OCI-LY7 (cell line): Measurements from ENCODE around the gene CACNA1D. TPM values are rescaled to one million over a fixed set of nuclear protein-coding genes. Genes with fewer than 3 reads are reported as not detected.

Experiments
- BruUV-seq: library from RNA; stranded (reverse); fragments of 400-500 nt; replicated peaks from 2 replicates; lab custom pipeline; 2021; lab: Mats Ljungman, UMichigan
- CTCF ChIA-PET: fragments of 300-600 bp; sonication (Branson Sonifier 250); formaldehyde crosslinking; loops from one replicate; lab custom pipeline; 2022; ENCODE audit warnings: antibody characterized with exemption; ENCODE audit not compliant: unreplicated experiment; lab: Charles Lee
- POLR2A ChIA-PET: fragments of 300-600 bp; sonication (Branson Sonifier 250); formaldehyde crosslinking; loops from one replicate; lab custom pipeline; 2022; ENCODE audit warnings: antibody characterized with exemption; lab: Charles Lee
- DNase-seq: peaks from one replicate; pipeline ENCODE4 v3.0.0-alpha.2; 2015; ENCODE audit warnings: low spot score
- H2AFZ ChIP-seq: fragments of 200-600 bp; sonication (generic), shearing (Covaris generic); 2 replicates; pipeline ENCODE4 v1.6.1; 2014; ENCODE audit warnings: mild to moderate bottlenecking, antibody characterized with exemption, low read length, moderate library complexity
- H3K27ac ChIP-seq: fragments of 200-600 bp; sonication (generic); 2 replicates; pipeline ENCODE4 v1.5.1; 2014; ENCODE audit warnings: mixed run types, low read depth, mild to moderate bottlenecking, moderate library complexity, low read length, inconsistent platforms; ENCODE audit not compliant: poor library complexity, severe bottlenecking
- H3K36me3 ChIP-seq: fragments of 200-600 bp; sonication (generic); 2 replicates; pipeline ENCODE4 v1.6.1; 2014; ENCODE audit warnings: mild to moderate bottlenecking, antibody characterized with exemption, low read length, moderate library complexity, mixed read lengths; ENCODE audit not compliant: insufficient read depth
- H3K4me1 ChIP-seq: fragments of 200-600 bp; sonication (generic); 2 replicates; pipeline ENCODE4 v1.5.1; 2014; ENCODE audit warnings: mild to moderate bottlenecking, low read length; ENCODE audit not compliant: insufficient read depth, poor library complexity, severe bottlenecking
- H3K4me2 ChIP-seq: fragments of 200-600 bp; sonication (generic); 2 replicates; pipeline ENCODE4 v1.6.1; 2014; ENCODE audit warnings: mild to moderate bottlenecking, low read length
- H3K4me3 ChIP-seq: fragments of 200-600 bp; sonication (generic); 2 replicates; pipeline ENCODE4 v1.5.1; 2014; ENCODE audit warnings: mild to moderate bottlenecking, low read depth, low read length; ENCODE audit not compliant: poor library complexity, severe bottlenecking
- H3K79me2 ChIP-seq: fragments of 200-600 bp; sonication (generic); 2 replicates; pipeline ENCODE4 v1.6.1; 2016; ENCODE audit warnings: low read depth, mild to moderate bottlenecking, low read length, moderate library complexity, mixed read lengths; ENCODE audit not compliant: insufficient read depth
- H3K9me2 ChIP-seq: fragments of 200-600 bp; sonication (generic); 2 replicates; pipeline ENCODE4 v1.6.1; 2016; ENCODE audit warnings: mild to moderate bottlenecking, low read length, mixed read lengths; ENCODE audit not compliant: insufficient read depth
- H3K9me3 ChIP-seq: fragments of 200-600 bp; sonication (generic); 2 replicates; pipeline ENCODE4 v1.6.1; 2014; ENCODE audit warnings: mild to moderate bottlenecking, mixed run types, low read length, mixed read lengths
- H4K20me1 ChIP-seq: fragments of 200-600 bp; sonication (generic); 2 replicates; pipeline ENCODE4 v1.6.1; 2014; ENCODE audit warnings: mild to moderate bottlenecking, antibody characterized with exemption, low read length, moderate library complexity, mixed read lengths; ENCODE audit not compliant: insufficient read depth
- CTCF ChIP-seq: fragments of 200-600 bp; sonication (generic); conservative IDR thresholded peaks from 2 replicates; pipeline ENCODE4 v1.5.1; 2014; ENCODE audit warnings: mild to moderate bottlenecking, antibody characterized with exemption, low read length, moderate library complexity, mixed read lengths
- EZH2phosphoT487 ChIP-seq: fragments of 200-600 bp; sonication (generic); IDR thresholded peaks from 2 replicates; pipeline ENCODE4 v1.6.1; 2018; ENCODE audit warnings: low read depth, borderline replicate concordance, mild to moderate bottlenecking, mixed run types, antibody characterized with exemption, low read length, moderate library complexity, mixed read lengths
- intact Hi-C: fragments of 100-400 bp; cut with micrococcal nuclease; formaldehyde crosslinking; loops from one replicate; pipeline ENCODE4 v1.10.0; 2022; ENCODE audit not compliant: unreplicated experiment
- total RNA-seq, 2 experiments: library from RNA; depleted of rRNA in 1 of 2; stranded (reverse); fragments of >200 nt in 1 of 2; shearing (Covaris generic) in 1 of 2; gene quantifications; 2 replicates each; pipeline ENCODE4 v1.2.3, GENCODE V29; 2014 to 2022

CACNA1D gene
- total RNA-seq, 2 experiments from 2014 or later, result 0.42 TPM; not detected in 1

GRCh38 chr3:53650424-53650823 is 156.0 kb downstream of the CACNA1D start:
- no peak for TF ChIP-seq CTCF
- TF ChIP-seq EZH2phosphoT487, result no peak
- no peaks in the 10 kb centered on the region for H3K9me3 ChIP-seq
- H3K4me1 ChIP-seq, result no peaks in the 10 kb centered on the region
- CTCF ChIA-PET, result no interaction called here
- H3K9me2 ChIP-seq, result no peaks in the 10 kb centered on the region
- no TSS peak for BruUV-seq
- no peaks in the 10 kb centered on the region for H4K20me1 ChIP-seq
- H3K79me2 ChIP-seq, result no peaks in the 10 kb centered on the region
- no peaks in the 10 kb centered on the region for H3K36me3 ChIP-seq
- no peak for DNase-seq
- no peak overlapping the region for H3K4me2 ChIP-seq
- intact Hi-C loops, result no loop called here
- no peak overlapping the region for H2AFZ ChIP-seq
- no peak overlapping the region for H3K4me3 ChIP-seq
- no peak overlapping the region for H3K27ac ChIP-seq
- POLR2A ChIA-PET, result no interaction called here

- ChIA-PET POLR2A (no interaction called here), CTCF (no interaction called here)
- no peak overlapping the region for H3K4me2 ChIP-seq
- no peak overlapping the region for H3K4me3 ChIP-seq
- no peaks in the 10 kb centered on the region for H3K9me2 ChIP-seq
- no peaks in the 10 kb centered on the region for H3K4me1 ChIP-seq
- no peaks in the 10 kb centered on the region for H3K79me2 ChIP-seq
- intact Hi-C loops, result no loop called here
- no peaks in the 10 kb centered on the region for H3K9me3 ChIP-seq
- H3K36me3 ChIP-seq, result no peaks in the 10 kb centered on the region
- H4K20me1 ChIP-seq, result no peaks in the 10 kb centered on the region
- H2AFZ ChIP-seq, result no peak overlapping the region
- TF ChIP-seq CTCF, result no peak
- TF ChIP-seq EZH2phosphoT487, result no peak
- H3K27ac ChIP-seq, result no peak overlapping the region
- no TSS peak for BruUV-seq
- DNase-seq, result no peak
Measured at GRCh38 chr3:53650928-53651661, 156.7 kb downstream of the CACNA1D start.

- CTCF ChIA-PET, result no interaction called here
- H3K79me2 ChIP-seq, result no peaks in the 10 kb centered on the region
- H3K4me1 ChIP-seq, result no peaks in the 10 kb centered on the region
- H3K9me2 ChIP-seq, result no peaks in the 10 kb centered on the region
- no peak for DNase-seq
- no peak overlapping the region for H2AFZ ChIP-seq
- no peaks in the 10 kb centered on the region for H4K20me1 ChIP-seq
- no TSS peak for BruUV-seq
- intact Hi-C loops, result no loop called here
- no peak overlapping the region for H3K4me2 ChIP-seq
- H3K36me3 ChIP-seq, result no peaks in the 10 kb centered on the region
- no peak for TF ChIP-seq EZH2phosphoT487
- no peak for TF ChIP-seq CTCF
- POLR2A ChIA-PET, result no interaction called here
- H3K9me3 ChIP-seq, result no peaks in the 10 kb centered on the region
- no peak overlapping the region for H3K4me3 ChIP-seq
- H3K27ac ChIP-seq, result no peak overlapping the region
Measured at GRCh38 chr3:53651927-53652326, 157.5 kb downstream of the CACNA1D start.
